GM19397 (cell line): Measurements from ENCODE around the gene VPS51.
"Not testable (repeated sequence)": the region's sequence is repeated elsewhere in the genome, so short reads cannot be mapped to it uniquely, and the experiment has no call there.

Source experiments
- ATAC-seq: cut with Tn5 transposase; IDR thresholded peaks from one replicate; pipeline ENCODE4 v1.9.1; 2021; ENCODE audit warnings: mild to moderate bottlenecking, moderate library complexity; ENCODE audit not compliant: unreplicated experiment

The VPS51 gene

GRCh38 chr11:65132238-65132987 is 36.4 kb downstream of the VPS51 start:
- ATAC-seq: peak; percentile 31

GRCh38 chr11:65132988-65133700 is 37.1 kb downstream of the VPS51 start:
- ATAC-seq: no peak

GRCh38 chr11:65133724-65134123 is 37.7 kb downstream of the VPS51 start:
- no peak for ATAC-seq

GRCh38 chr11:65134240-65134951 is 38.4 kb downstream of the VPS51 start, which contains the start of gene SYVN1:
Gene SYVN1 (minus strand): TSS chr11:65134519. CDS start chr11:65133601, 918 bp downstream.
- peak; percentile 53 for ATAC-seq

- ATAC-seq: peak; percentile 52
These were observed 39.1 kb downstream of the VPS51 start for GRCh38 chr11:65134952-65135632.

- ATAC-seq: no peak
These were observed 39.7 kb downstream of the VPS51 start for GRCh38 chr11:65135633-65136145.

- ATAC-seq: no peak
These were observed 40.6 kb downstream of the VPS51 start for GRCh38 chr11:65136515-65137096.

- no peak for ATAC-seq
These were observed 46.0 kb downstream of the VPS51 start for GRCh38 chr11:65141896-65142494.

- no peak for ATAC-seq
These were observed 51.5 kb downstream of the VPS51 start for GRCh38 chr11:65147352-65148075.

- no peak for ATAC-seq
These were observed 52.6 kb downstream of the VPS51 start for GRCh38 chr11:65148657-65149056.

GRCh38 chr11:65150131-65150508 is 54.1 kb downstream of the VPS51 start:
- not testable (repeated sequence) for ATAC-seq

- no peak for ATAC-seq
These were observed 54.7 kb downstream of the VPS51 start for GRCh38 chr11:65150509-65151299.

- ATAC-seq: no peak
These were observed 55.4 kb downstream of the VPS51 start for GRCh38 chr11:65151331-65151899.

GRCh38 chr11:65152122-65152521 is 56.1 kb downstream of the VPS51 start:
- ATAC-seq: no peak

GRCh38 chr11:65156256-65156655 is 60.2 kb downstream of the VPS51 start:
- no peak for ATAC-seq

GRCh38 chr11:65156926-65157325 is 60.9 kb downstream of the VPS51 start:
- no peak for ATAC-seq

- no peak for ATAC-seq
These were observed 61.3 kb downstream of the VPS51 start for GRCh38 chr11:65157336-65157735.

- no peak for ATAC-seq
These were observed 63.0 kb downstream of the VPS51 start for GRCh38 chr11:65159012-65159411.
